Stimulated activated naive B cell treated with anti-CD40 and anti-IgM and Interleukin-4, amounts not matched to agents 10 μg/mL and 1 μg/mL and 100 μg/mL, for 72 hours (primary cell): ENCODE results near the gene STX12.

Experiments used
- ATAC-seq, 2 donors: fragments of 150-1000 bp; cut with Tn5 transposase; replicated peaks; 2 replicates each; pipeline ENCODE4 v1.10.0; 2021; ENCODE audit warnings: moderate library complexity in 1 of 2
- DNase-seq: peaks from one replicate; pipeline ENCODE4 v3.0.0; 2021
- H3K27ac Mint-ChIP-seq: one replicate; pipeline ENCODE4 v1.8.0; 2022; ENCODE audit warnings: mild to moderate bottlenecking, mixed read lengths
- H3K27me3 Mint-ChIP-seq, 2 donors: one replicate each; pipeline ENCODE4 v1.8.0; 2022; ENCODE audit warnings: mixed read lengths in 2 of 2
- H3K36me3 Mint-ChIP-seq, 2 donors: one replicate each; pipeline ENCODE4 v1.8.0; 2022; ENCODE audit warnings: mixed read lengths in 2 of 2, mild to moderate bottlenecking in 1 of 2
- H3K4me1 Mint-ChIP-seq, 2 donors: one replicate each; pipeline ENCODE4 v1.8.0; 2022; ENCODE audit warnings: mixed read lengths in 2 of 2, mild to moderate bottlenecking in 1 of 2
- H3K4me3 Mint-ChIP-seq, 2 donors: one replicate each; pipeline ENCODE4 v1.8.0; 2022; ENCODE audit warnings: mild to moderate bottlenecking in 2 of 2, mixed read lengths in 2 of 2, moderate library complexity in 1 of 2
- H3K9me3 Mint-ChIP-seq, 2 donors: one replicate each; pipeline ENCODE4 v1.8.0; 2022; ENCODE audit warnings: mixed read lengths in 2 of 2, mild to moderate bottlenecking in 1 of 2

STX12 gene

GRCh38 chr1:27772932-27773825 lies at the start of gene STX12:
Gene STX12, plus strand, starts transcription at chr1:27773219. Its CDS starts 89 bp downstream, at chr1:27773308.
- peaks cover 12 to 23% of the 10 kb centered on the region in 2 donors for H3K4me1 Mint-ChIP-seq
- ATAC-seq = peak; percentile 97
- no peaks in the 10 kb centered on the region for H3K9me3 Mint-ChIP-seq
- peak; percentile 99 for DNase-seq
- H3K36me3 Mint-ChIP-seq = peaks cover 7 to 13% of the 10 kb centered on the region in 2 donors
- no peaks in the 10 kb centered on the region for H3K27me3 Mint-ChIP-seq
- H3K27ac Mint-ChIP-seq = peak within 1 kb of the TSS; percentile 97
- peak within 1 kb of the TSS; percentile 92 to 93 for H3K4me3 Mint-ChIP-seq

GRCh38 chr1:27724961-27725373 lies 48.1 kb upstream of the STX12 start:
- no peaks in the 10 kb centered on the region for H3K9me3 Mint-ChIP-seq
- DNase-seq (no peak), ATAC-seq (no peak)
- peak overlapping the region; percentile 98 for H3K27ac Mint-ChIP-seq
- peaks cover 6 to 19% of the 10 kb centered on the region in 2 donors for H3K4me1 Mint-ChIP-seq
- H3K27me3 Mint-ChIP-seq = no peaks in the 10 kb centered on the region
- H3K4me3 Mint-ChIP-seq = peak overlapping the region; percentile 89 to 91
- H3K36me3 Mint-ChIP-seq = peaks cover 5 to 8% of the 10 kb centered on the region in 2 donors

GRCh38 chr1:27725374-27726172 lies 47.4 kb upstream of the STX12 start, which contains the start of gene FAM76A:
Gene FAM76A, plus strand, starts transcription at chr1:27725961. Its CDS starts 120 bp downstream, at chr1:27726081.
- no peaks in the 10 kb centered on the region for H3K9me3 Mint-ChIP-seq
- ATAC-seq = peak; percentile 92 to 94

GRCh38 chr1:27726173-27727044 lies 46.6 kb upstream of the STX12 start:
- no peaks in the 10 kb centered on the region for H3K9me3 Mint-ChIP-seq
- H3K36me3 Mint-ChIP-seq = peaks cover 7 to 17% of the 10 kb centered on the region in 2 donors
- H3K27me3 Mint-ChIP-seq = no peaks in the 10 kb centered on the region
- H3K4me3 Mint-ChIP-seq = peak overlapping the region; percentile 89 to 91
- peak overlapping the region; percentile 87 for H3K27ac Mint-ChIP-seq
- peaks cover 6 to 19% of the 10 kb centered on the region in 2 donors for H3K4me1 Mint-ChIP-seq
- ATAC-seq (peak; percentile 36 to 37), DNase-seq (peak; percentile 45)

More at GRCh38 chr1:27725374-27726172, 47.4 kb upstream of the STX12 start, which contains the start of gene FAM76A:
- Mint-ChIP-seq H3K36me3 (peaks cover 7 to 12% of the 10 kb centered on the region in 2 donors), H3K4me3 (peak within 1 kb of the TSS; percentile 89 to 91), H3K27me3 (no peaks in the 10 kb centered on the region), H3K27ac (peak within 1 kb of the TSS; percentile 98), H3K4me1 (peaks cover 6 to 19% of the 10 kb centered on the region in 2 donors)
- peak; percentile 100 for DNase-seq

GRCh38 chr1:27727126-27727525 lies 45.9 kb upstream of the STX12 start:
- Mint-ChIP-seq H3K36me3 (peaks cover 7 to 17% of the 10 kb centered on the region in 2 donors), H3K27me3 (no peaks in the 10 kb centered on the region), H3K4me3 (peak overlapping the region; percentile 30 to 82), H3K9me3 (no peaks in the 10 kb centered on the region), H3K27ac (no peak overlapping the region), H3K4me1 (peaks cover 6 to 19% of the 10 kb centered on the region in 2 donors)
- ATAC-seq = no peak
- no peak for DNase-seq

GRCh38 chr1:27736252-27736651 lies 36.8 kb upstream of the STX12 start:
- H3K27ac Mint-ChIP-seq = no peak overlapping the region
- ATAC-seq = no peak
- H3K36me3 Mint-ChIP-seq = peaks cover 28 to 50% of the 10 kb centered on the region in 2 donors
- DNase-seq = no peak
- H3K9me3 Mint-ChIP-seq = no peaks in the 10 kb centered on the region
- H3K4me3 Mint-ChIP-seq = no peak overlapping the region
- H3K4me1 Mint-ChIP-seq = peaks cover 0 to 5% of the 10 kb centered on the region in 2 donors
- no peaks in the 10 kb centered on the region for H3K27me3 Mint-ChIP-seq

- no peaks in the 10 kb centered on the region for H3K9me3 Mint-ChIP-seq
- H3K36me3 Mint-ChIP-seq = peaks cover 42 to 53% of the 10 kb centered on the region in 2 donors
- DNase-seq (no peak), ATAC-seq (no peak)
- H3K27ac Mint-ChIP-seq = no peak overlapping the region
- no peaks in the 10 kb centered on the region for H3K27me3 Mint-ChIP-seq
- H3K4me1 Mint-ChIP-seq = no peaks in the 10 kb centered on the region
- H3K4me3 Mint-ChIP-seq = no peak overlapping the region
These were observed 31.9 kb upstream of the STX12 start for GRCh38 chr1:27741121-27741520.

- DNase-seq = no peak
- Mint-ChIP-seq H3K27ac (no peak overlapping the region), H3K27me3 (no peaks in the 10 kb centered on the region), H3K4me3 (no peak overlapping the region), H3K4me1 (no peaks in the 10 kb centered on the region), H3K9me3 (no peaks in the 10 kb centered on the region), H3K36me3 (peaks cover 37 to 43% of the 10 kb centered on the region in 2 donors)
- ATAC-seq = no peak
These were observed 28.5 kb upstream of the STX12 start for GRCh38 chr1:27744556-27744955.

- ATAC-seq = no peak
- Mint-ChIP-seq H3K9me3 (no peaks in the 10 kb centered on the region), H3K4me3 (no peak overlapping the region), H3K27me3 (no peaks in the 10 kb centered on the region), H3K4me1 (no peaks in the 10 kb centered on the region), H3K36me3 (peaks cover 38 to 46% of the 10 kb centered on the region in 2 donors), H3K27ac (no peak overlapping the region)
- DNase-seq = no peak
These were observed 27.6 kb upstream of the STX12 start for GRCh38 chr1:27745466-27745865.

- Mint-ChIP-seq H3K27me3 (no peaks in the 10 kb centered on the region), H3K36me3 (peaks cover 36 to 55% of the 10 kb centered on the region in 2 donors), H3K27ac (no peak overlapping the region), H3K4me3 (no peak overlapping the region), H3K9me3 (no peaks in the 10 kb centered on the region), H3K4me1 (peaks cover 0 to 20% of the 10 kb centered on the region in 2 donors)
- no peak for DNase-seq
- ATAC-seq = peak; percentile 29 to 63
These were observed 20.7 kb upstream of the STX12 start for GRCh38 chr1:27752360-27752759.

- no peak for DNase-seq
- Mint-ChIP-seq H3K36me3 (peaks cover 40 to 53% of the 10 kb centered on the region in 2 donors), H3K27ac (no peak overlapping the region)
These were observed 17.7 kb upstream of the STX12 start for GRCh38 chr1:27755286-27755685.

GRCh38 chr1:27755865-27756264 lies 17.2 kb upstream of the STX12 start:
- H3K36me3 Mint-ChIP-seq = peaks cover 37 to 48% of the 10 kb centered on the region in 2 donors
- no peak for DNase-seq

More at GRCh38 chr1:27755286-27755685, 17.7 kb upstream of the STX12 start:
- no peak for ATAC-seq
- no peaks in the 10 kb centered on the region for H3K27me3 Mint-ChIP-seq
- no peak overlapping the region for H3K4me3 Mint-ChIP-seq
- peaks cover 0 to 20% of the 10 kb centered on the region in 2 donors for H3K4me1 Mint-ChIP-seq
- H3K9me3 Mint-ChIP-seq = no peaks in the 10 kb centered on the region

GRCh38 chr1:27759236-27759635 lies 13.8 kb upstream of the STX12 start:
- Mint-ChIP-seq H3K36me3 (peaks cover 24 to 28% of the 10 kb centered on the region in 2 donors), H3K27me3 (no peaks in the 10 kb centered on the region), H3K4me3 (no peak overlapping the region), H3K4me1 (no peaks in the 10 kb centered on the region), H3K27ac (no peak overlapping the region), H3K9me3 (no peaks in the 10 kb centered on the region)
- ATAC-seq (no peak), DNase-seq (no peak)

More at GRCh38 chr1:27755865-27756264, 17.2 kb upstream of the STX12 start:
- no peak for ATAC-seq
- Mint-ChIP-seq H3K27me3 (no peaks in the 10 kb centered on the region), H3K4me1 (peaks cover 0 to 20% of the 10 kb centered on the region in 2 donors), H3K27ac (no peak overlapping the region), H3K9me3 (no peaks in the 10 kb centered on the region), H3K4me3 (no peak overlapping the region)
